ENCODE results near the gene NAV3.

Gene NAV3

DNA sequence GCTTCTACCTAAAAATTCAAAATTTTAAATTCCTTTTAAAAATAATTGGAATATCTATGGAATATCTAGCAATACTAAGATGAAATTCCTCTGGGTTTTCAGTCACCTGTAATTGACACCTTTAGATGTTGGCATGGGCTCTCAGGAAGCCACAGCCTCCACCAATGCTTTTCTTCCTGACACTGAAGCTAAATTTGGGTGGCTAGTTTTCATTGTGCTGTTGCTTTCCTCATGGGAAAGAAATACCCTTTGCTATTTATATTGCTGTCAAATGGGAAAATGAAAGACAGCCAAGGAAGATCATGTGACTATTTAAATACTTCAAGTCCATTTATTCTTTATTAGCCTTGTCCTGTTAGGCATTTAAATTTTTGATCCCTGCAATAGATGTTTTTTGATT, 313.0 kb downstream of the NAV3 start:
- DNase-seq = no peak

DNA sequence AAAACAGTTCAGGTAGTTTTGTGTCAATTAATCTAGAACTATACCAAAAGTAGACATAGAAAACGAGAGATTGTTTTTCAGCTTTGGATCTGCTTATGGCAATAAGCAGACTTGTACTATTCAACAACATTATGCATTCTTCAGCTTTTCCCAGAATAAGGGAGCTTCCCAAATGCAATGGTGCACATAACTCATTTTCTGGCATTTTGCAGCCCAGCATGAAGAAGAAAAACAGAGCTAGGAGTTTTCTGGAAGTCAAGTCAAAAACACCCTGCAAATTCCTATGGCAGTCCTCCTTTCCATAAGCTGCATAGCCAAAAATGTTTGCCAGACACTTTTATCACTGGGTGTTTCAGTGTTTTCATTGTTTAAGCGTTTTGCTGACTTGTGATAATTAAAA, 314.7 kb downstream of the NAV3 start:
- DNase-seq = no peak

DNA sequence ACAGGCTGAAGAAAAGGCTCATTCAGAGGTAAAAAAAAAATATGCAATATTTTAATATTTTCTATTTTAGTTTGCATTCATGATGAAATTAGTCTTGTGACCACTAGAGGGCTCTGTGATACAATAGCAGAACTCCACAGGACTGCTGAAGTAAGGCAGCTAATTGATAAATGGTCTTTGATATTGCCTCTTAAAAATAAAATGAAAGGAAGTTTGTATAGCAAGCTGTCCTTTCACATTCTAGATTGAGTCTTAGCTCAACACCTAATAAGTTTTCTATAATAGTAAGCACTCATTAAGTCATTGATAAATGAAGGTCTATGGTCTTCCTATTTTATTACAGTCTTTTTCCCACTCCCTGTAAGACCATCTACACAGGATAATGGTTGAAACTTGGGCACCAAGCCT, 315.7 kb downstream of the NAV3 start:
- no peak for DNase-seq

DNA sequence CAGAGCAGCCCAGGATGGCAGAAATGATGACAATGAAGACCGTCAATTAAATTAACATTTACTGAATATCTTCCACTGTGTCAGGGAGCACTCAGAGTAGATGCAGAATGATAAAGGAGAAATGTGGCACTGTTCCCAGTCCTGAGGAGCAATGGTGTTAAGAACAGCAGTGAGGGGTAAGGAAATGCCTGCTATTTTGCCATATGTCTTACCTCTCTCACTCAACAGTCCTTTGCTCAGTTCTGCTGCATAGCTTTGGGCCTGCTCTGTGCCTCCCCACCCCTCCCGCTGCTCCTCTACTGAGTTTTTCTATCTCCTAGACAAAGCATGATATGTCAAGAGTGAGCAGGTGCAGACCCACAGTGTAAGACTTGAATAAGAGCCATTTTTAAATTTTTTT, 318.8 kb downstream of the NAV3 start:
- DNase-seq = no peak

DNA sequence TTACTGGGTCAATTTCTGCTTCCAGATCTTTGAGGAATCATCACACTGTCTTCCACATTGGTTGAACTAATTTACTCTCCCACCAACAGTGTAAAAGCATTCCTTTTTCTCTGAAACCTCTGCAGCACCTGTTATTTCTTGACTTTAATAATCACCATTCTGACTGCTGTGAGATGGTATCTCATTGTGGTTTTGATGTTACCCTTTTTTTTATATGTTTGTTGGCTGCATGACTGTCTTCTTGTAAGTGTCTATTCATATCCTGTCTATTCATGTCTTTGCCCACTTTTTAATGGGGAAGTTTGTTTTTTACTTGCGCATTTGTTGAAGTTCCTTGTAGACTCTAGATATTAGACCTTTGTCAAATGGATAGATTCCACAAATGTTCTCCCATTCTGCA, 324.9 kb downstream of the NAV3 start:
- DNase-seq = no peak

DNA sequence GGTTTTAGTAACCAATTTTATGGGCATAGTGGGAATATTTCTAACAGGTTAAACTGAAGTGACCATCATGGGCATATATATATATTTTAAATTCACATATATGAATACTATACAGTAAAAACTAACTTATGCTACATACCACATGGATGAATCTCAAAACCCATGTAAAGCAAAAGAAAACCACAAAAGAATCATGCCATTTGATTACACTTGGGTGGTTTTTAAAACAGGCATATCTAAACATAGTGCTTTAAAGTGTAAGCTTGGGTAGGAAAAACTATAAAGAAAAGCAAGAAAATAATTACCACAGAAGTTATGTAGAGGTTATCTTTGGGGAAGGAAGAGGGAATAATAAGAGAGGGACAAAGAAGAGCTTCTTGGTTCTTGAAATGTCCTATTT, 326.1 kb downstream of the NAV3 start:
- no peak for DNase-seq

DNA sequence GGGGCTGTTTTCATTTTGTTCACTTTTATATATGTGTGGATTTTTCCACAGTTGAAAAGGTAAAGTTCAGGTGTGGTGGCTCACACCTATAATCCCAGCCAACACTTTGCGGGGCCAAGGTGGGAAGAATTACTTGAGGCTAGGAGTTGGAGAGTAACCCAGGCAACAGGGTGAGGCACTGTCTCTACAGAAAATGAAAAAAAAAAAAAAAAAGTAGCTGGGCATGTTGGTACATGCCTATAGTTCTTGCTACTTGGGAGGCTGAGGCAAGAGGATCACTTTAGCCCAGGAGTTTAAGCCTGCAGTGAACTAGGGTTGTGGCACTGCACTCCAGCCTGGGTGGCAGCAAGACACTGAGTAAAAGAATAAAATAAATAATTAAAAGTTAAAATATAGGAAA, 326.5 kb downstream of the NAV3 start:
- DNase-seq = no peak

DNA sequence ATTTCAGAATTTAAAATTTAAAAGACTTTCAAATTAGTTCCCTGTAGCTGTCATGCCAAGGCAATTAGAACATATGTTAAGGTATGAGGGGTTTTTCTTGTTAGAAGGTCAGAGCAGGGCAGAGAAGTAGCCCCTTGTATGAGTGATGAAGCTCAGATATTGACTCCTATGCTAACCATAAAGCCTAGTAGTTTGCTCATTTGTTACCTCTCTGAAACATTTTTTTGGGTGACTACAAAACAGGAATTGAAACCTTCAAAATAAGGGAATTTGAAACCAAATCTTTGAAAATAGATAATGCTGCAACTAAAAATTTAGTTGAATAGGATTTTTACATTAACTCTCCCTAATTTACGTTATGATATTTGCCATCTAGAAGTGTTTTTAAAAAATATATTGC, 333.5 kb downstream of the NAV3 start:
- DNase-seq = no peak

DNA sequence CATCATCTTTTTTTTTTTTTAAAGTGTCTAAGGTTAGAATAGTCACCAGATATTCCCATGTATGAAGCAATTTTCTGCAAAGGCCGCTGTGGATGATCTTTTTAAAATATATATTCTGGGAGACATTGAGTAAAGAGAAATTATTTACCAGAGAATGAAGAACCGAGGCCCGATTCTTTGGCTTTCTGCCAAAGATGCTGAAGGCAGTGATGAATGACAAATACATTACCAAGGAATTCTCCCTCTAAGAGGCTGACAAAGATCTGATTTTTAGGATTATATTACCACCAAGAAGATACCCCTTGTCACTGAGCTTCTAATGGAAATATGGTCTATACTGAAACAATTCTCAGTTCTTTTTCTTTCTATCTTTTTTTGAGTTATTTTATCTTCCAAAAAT, 336.8 kb downstream of the NAV3 start:
- no peak for DNase-seq

DNA sequence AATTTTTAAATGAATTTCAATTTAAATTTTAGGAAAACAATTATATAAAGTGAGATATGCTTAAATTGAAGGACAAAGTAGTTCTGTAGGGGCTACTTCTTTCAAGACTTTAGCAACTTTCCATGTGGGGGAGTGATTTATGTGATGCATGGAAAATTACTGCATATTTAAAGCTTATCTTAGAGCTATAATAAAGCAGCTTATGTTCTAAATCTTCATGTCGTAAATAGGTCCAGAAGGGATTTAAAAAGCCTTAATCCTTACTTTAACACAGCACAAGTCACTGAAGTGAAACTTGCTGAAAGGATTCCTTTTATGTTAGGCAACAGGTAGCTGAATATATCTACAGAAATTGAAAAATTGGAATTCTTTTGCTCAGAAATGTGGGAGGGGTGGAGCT, 340.4 kb downstream of the NAV3 start:
- DNase-seq = no peak

DNA sequence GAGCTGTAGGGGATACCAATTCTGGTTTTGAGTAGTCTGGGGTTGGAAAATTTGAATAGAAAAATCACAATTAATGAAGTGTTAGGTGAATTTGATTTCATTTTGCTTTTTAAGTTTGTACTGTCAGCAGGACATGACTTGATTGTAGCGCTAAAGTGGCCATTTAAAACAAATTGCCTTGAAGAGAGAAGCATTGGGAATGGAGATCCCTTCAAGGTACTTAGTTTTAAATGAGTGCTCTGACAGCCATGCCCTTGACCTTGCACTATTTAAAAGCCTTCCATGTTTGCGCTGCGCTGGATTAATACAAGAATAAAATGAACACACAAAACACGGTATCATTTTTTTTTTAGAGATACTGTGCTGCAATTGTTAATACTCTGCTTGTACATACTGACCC, 345.9 kb downstream of the NAV3 start:
- no peak for DNase-seq

DNA sequence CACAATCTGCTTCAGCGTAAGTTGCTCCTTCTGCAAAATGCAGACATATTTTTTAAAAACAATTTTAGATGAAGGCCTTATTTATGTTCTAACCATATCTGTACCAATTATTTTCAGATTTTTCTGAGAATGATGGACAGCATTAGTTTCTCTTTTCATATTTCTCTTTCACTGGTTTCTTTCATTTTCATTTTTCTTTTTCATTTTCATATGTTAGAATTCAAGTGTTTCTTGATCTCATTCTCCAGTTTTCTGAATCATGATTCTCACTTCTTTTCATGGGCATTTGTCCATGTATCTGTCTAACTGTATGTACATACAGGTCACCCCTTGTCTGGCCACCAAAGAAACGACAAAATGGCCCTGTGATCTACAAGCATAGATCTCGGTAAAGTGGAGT, 346.6 kb downstream of the NAV3 start:
- DNase-seq = no peak

DNA sequence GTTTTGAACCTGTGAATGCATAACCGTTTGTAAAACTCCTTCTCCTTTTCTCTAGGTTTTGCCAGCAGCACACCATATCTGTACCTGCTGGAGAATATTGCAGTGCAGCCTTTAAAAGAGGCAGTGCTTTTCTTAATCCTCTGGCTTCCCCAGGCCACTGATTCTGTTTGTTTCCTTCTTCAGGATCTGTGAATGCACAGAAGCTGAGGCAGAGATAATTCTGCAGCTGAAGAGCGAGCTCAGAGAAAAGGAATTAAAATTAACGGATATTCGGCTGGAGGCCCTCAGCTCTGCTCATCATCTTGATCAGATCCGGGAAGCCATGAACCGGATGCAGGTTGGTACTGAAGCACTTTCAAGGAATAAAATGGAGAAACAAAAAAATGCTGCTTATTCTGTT, 348.7 kb downstream of the NAV3 start:
- no peak for DNase-seq

DNA sequence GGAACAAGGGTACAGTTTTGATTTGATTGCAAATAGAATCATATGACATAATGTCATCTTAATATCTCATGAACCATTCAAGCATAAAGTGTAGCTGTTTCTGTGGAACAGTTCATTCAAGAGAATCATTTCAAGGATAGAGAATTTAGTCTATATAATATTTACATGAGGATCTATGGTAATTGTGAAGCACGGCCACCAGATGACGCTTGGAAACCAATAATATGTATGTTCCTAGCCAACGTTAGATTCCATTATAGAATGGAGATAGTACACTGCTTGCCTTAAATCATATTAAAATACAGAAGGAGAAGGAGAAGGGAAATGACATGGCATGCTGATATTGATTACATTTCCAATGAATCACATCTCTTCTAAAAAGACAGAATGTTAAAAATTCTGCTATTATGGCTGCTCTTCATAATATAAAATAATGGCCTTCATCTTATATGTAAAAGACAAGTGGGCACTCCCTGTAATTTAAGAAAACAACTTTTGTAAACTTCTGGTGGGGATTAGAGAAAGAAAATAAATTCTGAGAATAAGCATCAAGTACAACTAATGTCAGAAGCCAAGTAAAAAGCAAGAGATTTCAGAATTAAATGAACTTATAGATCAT, 351.0 kb downstream of the NAV3 start:
- no peak for DNase-seq

DNA sequence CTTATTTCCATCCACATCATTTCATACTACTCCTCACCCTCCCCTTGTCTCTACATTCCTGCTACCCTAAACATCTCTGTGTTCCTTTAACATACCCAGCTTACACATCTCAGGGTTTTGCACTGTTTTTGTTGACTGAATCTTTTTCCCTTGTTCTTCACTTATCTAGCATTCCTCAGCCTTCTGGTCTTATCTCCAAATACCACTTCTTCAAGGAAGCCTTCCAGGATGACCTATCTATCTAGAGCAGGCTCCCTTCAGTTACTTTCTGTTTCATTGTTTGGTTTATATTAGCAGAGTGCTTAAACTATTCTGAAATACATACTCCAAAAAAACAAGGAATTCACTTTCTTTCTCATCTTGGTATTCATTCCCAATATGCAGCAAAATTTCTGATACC, 353.1 kb downstream of the NAV3 start:
- no peak for DNase-seq

DNA sequence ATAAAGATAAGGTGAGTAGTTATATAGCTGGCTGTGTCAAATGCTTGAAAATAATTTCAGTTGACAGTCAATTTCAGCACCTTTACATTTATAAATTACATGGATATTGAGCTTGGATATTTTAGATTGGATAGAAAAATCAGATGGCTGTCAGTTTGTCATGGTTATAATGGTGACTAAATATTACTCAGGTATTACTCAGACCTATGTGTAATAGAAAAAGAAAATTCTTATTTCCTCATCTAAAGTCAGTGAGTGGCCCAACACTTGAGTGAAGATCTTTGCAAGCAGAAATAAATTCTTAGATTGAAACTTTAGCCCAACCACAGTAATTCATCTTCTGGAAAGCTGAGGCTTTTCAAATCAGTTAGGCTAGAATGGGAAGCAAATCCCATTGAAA, 354.4 kb downstream of the NAV3 start:
- DNase-seq = no peak

DNA sequence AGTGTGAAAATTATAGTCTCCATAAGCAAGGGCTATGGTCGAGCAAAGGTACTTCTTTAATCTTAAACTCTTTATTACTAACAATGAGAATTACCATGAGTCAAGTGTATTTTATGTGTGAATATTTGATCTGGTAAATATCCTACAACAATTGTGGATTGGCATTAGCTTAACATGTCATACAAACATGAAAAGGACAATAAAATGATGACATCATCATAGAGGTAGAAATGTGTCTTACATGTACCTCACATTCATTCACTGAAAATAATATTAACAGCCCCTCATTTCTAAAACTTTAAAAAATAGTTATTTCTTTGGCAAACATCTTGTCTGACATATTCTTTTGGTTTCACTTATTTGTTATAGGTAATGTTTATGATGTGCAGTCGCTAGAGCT, 355.0 kb downstream of the NAV3 start:
- no peak for DNase-seq

DNA sequence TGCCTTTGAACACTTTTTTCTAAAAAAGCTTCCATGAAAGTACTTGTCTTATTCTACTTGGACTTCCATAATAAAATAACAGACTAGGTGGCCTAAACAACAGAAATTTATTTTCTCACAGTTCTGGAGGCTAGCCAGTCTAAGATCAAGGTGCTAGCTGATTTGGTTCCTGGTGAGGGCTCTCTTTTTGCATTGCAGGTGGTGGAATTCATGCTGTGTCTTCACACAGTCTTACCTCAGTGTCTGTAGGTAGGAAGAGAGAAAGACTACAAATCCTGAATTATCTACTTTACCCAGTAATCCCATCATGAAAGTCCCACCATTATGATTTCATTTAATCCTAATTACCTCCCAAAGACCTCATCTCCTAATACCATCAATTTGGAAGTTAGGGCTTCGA, 356.0 kb downstream of the NAV3 start:
- no peak for DNase-seq

DNA sequence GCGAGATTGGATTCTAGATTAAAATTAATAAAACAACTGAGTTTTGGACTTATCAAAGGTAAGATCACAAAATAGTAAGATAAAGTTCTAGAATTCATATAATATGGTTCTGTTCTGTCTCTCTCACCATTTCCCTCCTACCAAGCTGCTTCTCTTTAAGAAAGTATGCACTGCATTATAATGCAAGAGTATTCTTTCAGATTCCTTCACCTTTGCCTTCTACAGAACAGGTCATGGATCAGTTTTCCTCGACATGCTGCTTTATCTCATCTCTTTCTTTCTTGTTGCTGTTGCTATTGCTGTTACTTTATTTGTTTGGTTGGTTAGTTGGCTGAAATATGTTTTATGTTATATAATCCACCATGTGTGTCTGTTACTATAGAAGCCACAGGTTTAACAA, 357.0 kb downstream of the NAV3 start:
- DNase-seq = no peak

DNA sequence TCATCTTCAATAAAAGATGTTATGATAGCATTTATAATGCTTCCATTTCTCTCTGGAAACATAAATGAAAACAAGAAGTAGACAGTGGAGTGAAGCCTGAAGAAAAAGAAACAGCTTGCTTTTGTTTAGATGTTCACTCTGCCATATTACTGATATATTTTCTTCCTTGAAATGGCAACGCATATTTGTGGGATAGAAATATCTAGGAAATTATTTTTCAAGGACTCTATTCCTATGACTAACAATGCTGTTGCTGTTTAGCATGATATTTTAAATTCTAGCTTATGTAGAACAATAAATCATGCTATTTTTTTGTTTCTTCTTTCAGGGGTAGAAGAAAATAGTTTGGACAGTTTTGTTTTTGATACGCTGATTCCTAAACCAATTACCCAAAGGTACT, 359.0 kb downstream of the NAV3 start:
- DNase-seq = no peak

DNA sequence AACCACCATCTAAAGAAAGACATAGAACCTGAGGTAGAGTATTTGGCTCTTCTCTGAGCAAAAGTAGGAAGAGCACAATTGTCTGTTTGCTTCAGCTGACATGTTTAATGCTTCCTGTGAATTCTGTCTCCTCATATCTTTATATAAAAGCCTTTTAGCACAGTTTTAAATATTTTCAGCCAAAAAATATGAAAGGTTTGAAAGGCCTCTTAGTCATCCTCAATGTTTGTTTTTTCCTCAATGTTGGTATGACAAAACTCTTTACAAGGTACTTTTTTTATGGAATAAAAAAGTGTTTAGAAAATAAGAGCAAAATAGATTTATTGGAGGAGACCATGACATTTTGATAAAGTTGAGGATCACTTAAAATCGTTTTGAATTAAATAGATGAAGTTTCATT, 360.9 kb downstream of the NAV3 start:
- DNase-seq = no peak

DNA sequence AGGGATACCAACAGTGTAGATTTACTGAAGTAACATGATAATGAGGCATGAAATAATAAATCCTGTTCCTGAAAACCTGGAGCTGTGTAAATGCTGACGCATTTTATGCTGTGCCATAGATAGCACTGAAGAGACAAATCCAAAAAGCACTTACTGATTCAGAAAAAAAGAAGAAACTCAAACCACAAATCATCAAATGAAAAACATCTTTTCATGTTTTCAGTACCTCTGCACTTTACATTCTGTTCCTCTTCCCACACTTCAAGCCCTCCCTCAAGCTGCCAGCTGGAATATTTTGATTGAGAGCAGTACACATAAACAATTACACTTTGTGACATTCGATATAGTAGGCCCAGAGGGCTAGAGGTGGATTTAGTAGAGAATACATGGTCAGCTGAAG, 362.3 kb downstream of the NAV3 start:
- DNase-seq = no peak

DNA sequence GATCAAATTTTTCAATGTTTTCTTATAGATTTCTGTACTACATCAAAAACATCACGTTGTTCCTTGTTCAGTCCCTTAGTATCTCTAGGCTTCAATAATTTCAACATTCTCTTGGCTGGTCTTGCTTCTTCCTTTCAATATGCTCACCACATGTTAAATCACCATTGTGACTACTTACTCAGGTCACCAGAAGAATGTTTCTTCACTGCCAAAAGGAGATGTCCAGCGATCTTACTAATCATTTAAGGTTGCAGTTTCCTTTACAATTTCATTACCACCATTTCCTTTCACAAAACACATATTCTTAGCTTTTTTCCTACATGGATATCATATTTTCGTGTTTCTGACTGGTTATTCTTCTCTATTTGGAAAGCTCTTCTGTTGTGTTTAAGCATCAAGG, 363.8 kb downstream of the NAV3 start:
- no peak for DNase-seq

DNA sequence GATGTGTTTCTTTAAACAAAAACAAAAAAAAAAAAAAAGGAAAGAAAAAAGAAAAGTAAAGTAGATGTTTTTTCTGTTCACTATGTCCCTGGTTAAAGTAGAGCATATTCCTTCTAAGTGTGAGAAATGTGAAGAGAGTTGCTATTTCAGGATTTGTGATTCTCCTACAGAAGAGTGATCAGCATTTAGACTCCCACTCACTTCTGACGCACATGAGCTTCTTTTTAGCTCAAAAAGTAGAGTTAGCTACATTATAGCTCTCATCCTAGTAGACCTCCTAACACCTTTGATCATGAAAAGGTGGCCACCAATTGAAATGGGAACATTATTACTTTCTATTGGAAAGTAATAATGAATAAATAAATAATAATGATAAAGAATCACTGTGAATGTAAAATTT, 368.2 kb downstream of the NAV3 start:
- DNase-seq = no peak

DNA sequence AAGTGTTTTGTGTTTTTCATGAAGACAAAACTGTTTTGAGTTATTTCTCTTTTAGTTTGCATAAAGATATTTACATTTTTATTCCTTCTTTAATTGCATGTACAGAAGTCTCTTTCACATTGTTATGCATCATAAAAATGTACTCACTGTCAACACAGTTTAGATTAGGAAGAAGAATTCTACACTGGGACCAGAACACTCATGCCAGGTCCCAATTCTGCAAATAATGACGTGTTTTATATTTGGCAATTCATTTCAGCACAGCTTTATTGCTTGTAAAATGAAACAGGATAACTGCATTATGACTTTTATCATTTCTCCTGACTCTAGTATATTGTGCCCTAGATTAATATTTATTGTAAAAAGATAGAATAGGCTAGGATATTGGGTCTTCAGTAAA, 369.2 kb downstream of the NAV3 start:
- DNase-seq = no peak

DNA sequence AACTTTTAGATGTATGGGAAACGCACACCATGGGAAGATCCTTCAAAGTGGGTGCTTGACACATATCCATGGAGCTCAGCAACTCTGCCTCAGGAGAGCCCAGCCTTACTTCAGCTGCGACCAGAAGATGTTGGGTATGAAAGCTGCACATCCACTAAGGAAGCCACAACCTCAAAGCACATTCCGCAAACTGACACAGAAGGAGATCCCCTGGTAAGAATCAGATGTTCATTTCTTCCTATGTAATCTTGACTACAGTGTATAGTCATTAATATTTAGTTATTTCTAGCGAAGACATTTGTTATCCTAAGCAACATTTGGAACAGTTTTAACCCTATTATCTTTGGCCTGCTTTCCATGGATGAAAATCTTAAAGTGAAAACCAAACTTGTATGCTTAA, 374.2 kb downstream of the NAV3 start:
- no peak for DNase-seq
